ENCODE data around the gene VGLL4.

Gene VGLL4

GRCh38 chr3:11546657-11547302 lies 96.9 kb downstream of the VGLL4 start:
- no peak for DNase-seq

- DNase-seq = no peak
Observed at GRCh38 chr3:11545186-11545851, 98.4 kb downstream of the VGLL4 start.

- DNase-seq = no peak
Observed at GRCh38 chr3:11544412-11545181, 99.1 kb downstream of the VGLL4 start.

- no peak for DNase-seq
Observed at GRCh38 chr3:11543948-11544387, 99.7 kb downstream of the VGLL4 start.

GRCh38 chr3:11543141-11543947 lies 100.4 kb downstream of the VGLL4 start:
- DNase-seq = no peak

- DNase-seq = no peak
Observed at GRCh38 chr3:11542551-11542950, 101.2 kb downstream of the VGLL4 start.

GRCh38 chr3:11541321-11542303 lies 102.1 kb downstream of the VGLL4 start:
- DNase-seq = no peak

- DNase-seq = no peak
Observed at GRCh38 chr3:11539677-11540076, 104.0 kb downstream of the VGLL4 start.

- no peak for DNase-seq
Observed at GRCh38 chr3:11539218-11539617, 104.5 kb downstream of the VGLL4 start.

- DNase-seq = no peak
Observed at GRCh38 chr3:11538581-11538980, 105.1 kb downstream of the VGLL4 start.

GRCh38 chr3:11536936-11537612 lies 106.6 kb downstream of the VGLL4 start:
- no peak for DNase-seq

- no peak for DNase-seq
Observed at GRCh38 chr3:11536132-11536935, 107.4 kb downstream of the VGLL4 start.

- no peak for DNase-seq
Observed at GRCh38 chr3:11535243-11535960, 108.3 kb downstream of the VGLL4 start.

GRCh38 chr3:11534793-11535101 lies 109.0 kb downstream of the VGLL4 start:
- no peak for DNase-seq

GRCh38 chr3:11534011-11534792 lies 109.5 kb downstream of the VGLL4 start:
- no peak for DNase-seq

- no peak for DNase-seq
Observed at GRCh38 chr3:11532931-11533391, 110.8 kb downstream of the VGLL4 start.

- no peak for DNase-seq
Observed at GRCh38 chr3:11530153-11530721, 113.5 kb downstream of the VGLL4 start.

GRCh38 chr3:11529281-11529680 lies 114.4 kb downstream of the VGLL4 start:
- no peak for DNase-seq
